Gastrocnemius medialis (tissue), 4 donors: ENCODE data around the gene LTB4R2.

Source experiments
- CTCF ChIP-seq, 5 experiments: fragments of 450-650 bp in 3 of 5; fragments of 200-600 bp in 2 of 5; sonication (generic) in 2 of 5; IDR thresholded peaks in 4 of 5; conservative IDR thresholded peaks in 1 of 5; 1 replicate in 4 of 5; 2 replicates in 1 of 5; pipeline ENCODE4 v1.5.1; 2016 to 2019; ENCODE audit warnings: antibody characterized with exemption in 5 of 5, mild to moderate bottlenecking in 3 of 5, moderate library complexity in 3 of 5
- POLR2A ChIP-seq, 2 donors: fragments of 450-650 bp; IDR thresholded peaks; one replicate each; pipeline ENCODE4 v1.6.1; 2017; ENCODE audit warnings: antibody characterized with exemption in 2 of 2, mild to moderate bottlenecking in 2 of 2, moderate library complexity in 2 of 2

- TF ChIP-seq CTCF (IDR thresholded peaks at IDR 0.05 in 4 of 5, conservative IDR thresholded peaks at IDR 0.05 in 1 of 5) (no peak), POLR2A (IDR thresholded peaks at IDR 0.05) (no peak)
Observed at GRCh38 chr14:24310265-24310645, 315 bp downstream of the LTB4R2 start.
